SK-N-SH (cell line): ENCODE results near the gene LPP.

ENCODE experiments used
- CTCF ChIP-seq: fragments of 200-600 bp; sonication (generic); IDR thresholded peaks from 2 replicates; pipeline ENCODE4 v1.6.1; 2017; ENCODE audit warnings: antibody characterized with exemption, mild to moderate bottlenecking, moderate library complexity
- ELF1 ChIP-seq: IDR thresholded peaks from 2 replicates; pipeline ENCODE4 v1.4.0; 2012

DNA sequence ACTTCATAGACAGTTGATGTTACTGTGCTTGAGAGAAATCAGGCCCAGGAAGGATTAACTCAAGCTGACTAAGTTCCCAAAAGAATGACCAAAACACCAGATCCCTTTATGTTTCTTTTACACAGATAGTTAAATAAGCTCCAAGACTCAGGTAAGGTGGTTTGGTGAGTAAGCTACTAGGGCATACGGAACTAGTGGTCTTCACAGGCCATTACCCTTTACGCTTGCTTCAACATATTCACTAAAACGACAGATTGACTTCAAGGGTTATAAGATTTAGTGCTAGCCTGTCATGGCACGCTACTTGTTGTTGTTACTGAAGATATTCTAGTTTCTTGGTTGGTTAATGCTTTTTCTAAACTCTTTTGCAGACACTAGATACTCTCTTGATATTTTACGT is 369.3 kb downstream of the LPP start:
- no peak for TF ChIP-seq CTCF
- no peak for TF ChIP-seq ELF1
